Fibroblast of lung (primary cell): ENCODE results near the gene EPB41L1.

ENCODE experiments used
- EZH2 ChIP-seq: IDR thresholded peaks from 2 replicates; pipeline ENCODE4 v1.5.1; 2012; ENCODE audit warnings: low read length, control low read depth, mild to moderate bottlenecking; ENCODE audit errors: missing control alignments
- TF ChIP-seq, protein P1 (sequence below), 2 donors: IDR thresholded peaks in 1 of 2; conservative IDR thresholded peaks in 1 of 2; 1 replicate in 1 of 2; 2 replicates in 1 of 2; pipeline ENCODE4 v1.5.1; 2011 to 2012; ENCODE audit warnings: low read length in 2 of 2, control low read depth in 1 of 2, inconsistent platforms in 1 of 2, low read depth in 1 of 2, mild to moderate bottlenecking in 1 of 2

DNA sequence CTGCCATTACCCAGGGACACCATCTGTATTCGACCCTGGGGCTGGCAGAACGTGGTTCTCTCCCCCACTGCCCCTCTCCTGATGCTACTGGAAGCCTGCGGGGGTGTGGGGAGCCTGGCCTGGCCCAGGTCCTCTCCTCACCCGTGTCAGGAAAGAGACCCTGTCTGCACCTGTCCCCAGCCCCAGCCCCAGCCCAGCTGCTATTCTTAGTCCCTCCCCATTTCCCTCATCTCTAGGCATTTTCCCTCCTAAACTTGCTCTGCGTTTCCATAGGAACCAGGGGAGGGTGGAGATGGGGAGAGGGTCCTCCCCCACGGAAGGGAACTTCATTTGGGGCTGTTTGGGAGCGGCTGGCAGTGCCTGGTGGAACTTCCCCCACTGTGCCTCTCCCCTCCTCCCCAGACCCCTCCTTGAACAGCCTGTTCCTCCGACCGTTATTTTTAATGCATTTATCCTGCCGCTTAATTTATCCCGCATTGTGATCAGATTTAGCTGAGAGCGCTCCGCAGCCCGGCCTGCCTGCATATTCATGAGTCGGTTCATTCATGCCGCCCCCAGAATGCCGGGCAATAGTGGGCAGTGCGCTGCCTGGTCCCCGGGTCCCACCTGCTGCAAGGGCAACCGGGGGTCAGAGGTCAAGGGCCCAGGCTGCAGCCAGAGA is 119.8 kb downstream of the EPB41L1 start:
- TF ChIP-seq, protein P1, sequence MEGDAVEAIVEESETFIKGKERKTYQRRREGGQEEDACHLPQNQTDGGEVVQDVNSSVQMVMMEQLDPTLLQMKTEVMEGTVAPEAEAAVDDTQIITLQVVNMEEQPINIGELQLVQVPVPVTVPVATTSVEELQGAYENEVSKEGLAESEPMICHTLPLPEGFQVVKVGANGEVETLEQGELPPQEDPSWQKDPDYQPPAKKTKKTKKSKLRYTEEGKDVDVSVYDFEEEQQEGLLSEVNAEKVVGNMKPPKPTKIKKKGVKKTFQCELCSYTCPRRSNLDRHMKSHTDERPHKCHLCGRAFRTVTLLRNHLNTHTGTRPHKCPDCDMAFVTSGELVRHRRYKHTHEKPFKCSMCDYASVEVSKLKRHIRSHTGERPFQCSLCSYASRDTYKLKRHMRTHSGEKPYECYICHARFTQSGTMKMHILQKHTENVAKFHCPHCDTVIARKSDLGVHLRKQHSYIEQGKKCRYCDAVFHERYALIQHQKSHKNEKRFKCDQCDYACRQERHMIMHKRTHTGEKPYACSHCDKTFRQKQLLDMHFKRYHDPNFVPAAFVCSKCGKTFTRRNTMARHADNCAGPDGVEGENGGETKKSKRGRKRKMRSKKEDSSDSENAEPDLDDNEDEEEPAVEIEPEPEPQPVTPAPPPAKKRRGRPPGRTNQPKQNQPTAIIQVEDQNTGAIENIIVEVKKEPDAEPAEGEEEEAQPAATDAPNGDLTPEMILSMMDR (conservative IDR thresholded peaks at IDR 0.05 in 1 of 2, IDR thresholded peaks at IDR 0.05 in 1 of 2; ENCODE audit: low read depth in 1 of 2, low read length in 2 of 2) = no peak
- TF ChIP-seq EZH2 = no peak
